ENCODE data around the gene KAT6B. TPM values are rescaled to one million over a fixed set of nuclear protein-coding genes. Genes with fewer than 3 reads are reported as not detected.

Gene KAT6B
- total RNA-seq, 2 experiments from 2014 or later: 70.3 to 74.2 TPM

DNA sequence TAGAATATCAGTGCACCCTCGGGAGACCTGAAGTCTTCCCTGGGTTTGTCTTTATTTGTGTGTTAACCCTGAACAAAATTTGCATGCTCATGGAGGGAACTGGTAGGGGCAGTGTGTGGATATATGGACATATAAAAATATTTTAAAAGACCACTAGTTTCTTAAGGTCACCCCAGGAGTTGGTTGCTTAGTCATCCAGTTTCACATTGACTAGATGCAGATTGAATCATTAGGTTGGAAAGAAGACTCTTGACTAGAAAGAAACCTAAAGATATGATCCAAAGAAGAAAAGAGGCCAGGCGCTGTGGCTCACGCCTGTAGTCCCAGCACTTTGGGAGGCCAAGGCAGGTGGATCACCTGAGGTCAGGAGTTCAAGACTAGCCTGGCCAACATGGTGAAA lies 137.1 kb downstream of the KAT6B start:
- H3K4me3 ChIP-seq (ENCODE audit: low read length): no peak overlapping the region
- intact Hi-C loops (cut with DNase I, micrococcal nuclease): no loop called here
- no peaks in the 10 kb centered on the region for H3K27me3 ChIP-seq (ENCODE audit: control insufficient read depth in 1 of 2, insufficient read depth in 2 of 2, low read length in 2 of 2)
- TF ChIP-seq, protein P1, sequence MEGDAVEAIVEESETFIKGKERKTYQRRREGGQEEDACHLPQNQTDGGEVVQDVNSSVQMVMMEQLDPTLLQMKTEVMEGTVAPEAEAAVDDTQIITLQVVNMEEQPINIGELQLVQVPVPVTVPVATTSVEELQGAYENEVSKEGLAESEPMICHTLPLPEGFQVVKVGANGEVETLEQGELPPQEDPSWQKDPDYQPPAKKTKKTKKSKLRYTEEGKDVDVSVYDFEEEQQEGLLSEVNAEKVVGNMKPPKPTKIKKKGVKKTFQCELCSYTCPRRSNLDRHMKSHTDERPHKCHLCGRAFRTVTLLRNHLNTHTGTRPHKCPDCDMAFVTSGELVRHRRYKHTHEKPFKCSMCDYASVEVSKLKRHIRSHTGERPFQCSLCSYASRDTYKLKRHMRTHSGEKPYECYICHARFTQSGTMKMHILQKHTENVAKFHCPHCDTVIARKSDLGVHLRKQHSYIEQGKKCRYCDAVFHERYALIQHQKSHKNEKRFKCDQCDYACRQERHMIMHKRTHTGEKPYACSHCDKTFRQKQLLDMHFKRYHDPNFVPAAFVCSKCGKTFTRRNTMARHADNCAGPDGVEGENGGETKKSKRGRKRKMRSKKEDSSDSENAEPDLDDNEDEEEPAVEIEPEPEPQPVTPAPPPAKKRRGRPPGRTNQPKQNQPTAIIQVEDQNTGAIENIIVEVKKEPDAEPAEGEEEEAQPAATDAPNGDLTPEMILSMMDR (IDR thresholded peaks at IDR 0.05): no peak
- ATAC-seq (ENCODE audit: poor library complexity): no peak
- Mint-ChIP-seq H3K27me3 (no peaks in the 10 kb centered on the region), H3K4me1 (ENCODE audit: low read depth) (peaks cover 51% of the 10 kb centered on the region), H3K27ac (no peak overlapping the region), H3K4me3 (no peak overlapping the region), H3K9me3 (no peaks in the 10 kb centered on the region), H3K36me3 (ENCODE audit: low read depth) (peaks cover 15% of the 10 kb centered on the region)
- ChIA-PET CTCF (no interaction called here), POLR2A (no interaction called here)
- H3K27ac ChIP-seq (ENCODE audit: low read depth in 1 of 2, low read length in 2 of 2): no peak overlapping the region
- H3K36me3 ChIP-seq (ENCODE audit: insufficient read depth, low read length): no peaks in the 10 kb centered on the region
- H3K4me1 ChIP-seq (ENCODE audit: insufficient read depth, low read length): peaks cover 5% of the 10 kb centered on the region
- no peak for DNase-seq
- no peaks in the 10 kb centered on the region for H3K9me3 ChIP-seq (ENCODE audit: control insufficient read depth in 1 of 2, insufficient read depth in 1 of 2, low read length in 2 of 2)

DNA sequence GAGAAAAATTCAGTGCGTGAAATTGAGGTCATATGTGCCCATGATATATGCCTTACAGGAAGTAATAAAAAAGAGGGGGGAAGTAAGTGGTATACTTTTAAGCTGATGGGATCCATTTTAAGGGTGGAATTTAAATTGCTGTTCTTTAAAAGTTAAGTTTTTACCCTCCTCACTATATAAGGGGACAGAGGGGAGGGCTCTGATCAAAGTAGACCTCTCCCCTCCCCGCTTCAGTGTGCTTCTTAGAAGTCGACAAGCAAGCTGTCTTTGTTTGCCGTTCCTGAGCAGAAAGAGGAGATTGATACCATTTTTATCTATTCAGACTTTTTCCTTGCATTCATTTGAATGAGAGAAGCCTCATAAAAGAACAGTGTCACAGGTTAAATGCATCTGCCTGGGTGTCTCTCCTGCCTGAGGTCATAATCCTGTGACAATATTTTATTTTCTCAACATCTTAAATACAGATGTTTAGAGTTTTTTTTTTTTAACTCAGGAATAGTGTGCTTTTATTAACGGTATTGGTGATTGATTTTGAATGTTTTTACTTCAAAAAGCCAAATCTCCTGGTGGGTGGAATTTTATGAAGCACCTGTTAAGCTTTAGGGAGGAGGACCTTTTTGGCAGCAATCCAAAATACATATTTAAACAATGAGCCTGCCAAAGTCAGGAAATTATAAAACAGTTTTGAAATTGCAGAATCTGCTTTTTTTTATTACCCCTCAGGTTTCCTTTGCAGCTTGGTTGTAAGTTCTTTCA lies 141.7 kb downstream of the KAT6B start:
- peak overlapping the region; percentile 49 to 52 for H3K27ac ChIP-seq (ENCODE audit: low read depth in 1 of 2, low read length in 2 of 2)
- Mint-ChIP-seq H3K27me3 (no peaks in the 10 kb centered on the region), H3K36me3 (ENCODE audit: low read depth) (peaks cover 13% of the 10 kb centered on the region), H3K27ac (peak overlapping the region; percentile 98), H3K4me3 (peak overlapping the region; percentile 79), H3K4me1 (ENCODE audit: low read depth) (peaks cover 44% of the 10 kb centered on the region), H3K9me3 (no peaks in the 10 kb centered on the region)
- CTCF ChIA-PET: interaction anchor here (0.9 to 1.1 kb wide), 3 partner anchors 17 to 819 kb away, joined by 3 read pairs; no protein-coding TSS in a partner anchor
- peaks cover 13% of the 10 kb centered on the region for H3K4me1 ChIP-seq (ENCODE audit: insufficient read depth, low read length)
- POLR2A ChIA-PET: interaction anchor here (1.0 to 1.4 kb wide), 3 partner anchors 15 to 96 kb away, joined by 3 read pairs; no protein-coding TSS in a partner anchor
- peak overlapping the region; percentile 28 for H3K4me3 ChIP-seq (ENCODE audit: low read length)
- H3K27me3 ChIP-seq (ENCODE audit: control insufficient read depth in 1 of 2, insufficient read depth in 2 of 2, low read length in 2 of 2): no peaks in the 10 kb centered on the region
- H3K9me3 ChIP-seq (ENCODE audit: control insufficient read depth in 1 of 2, insufficient read depth in 1 of 2, low read length in 2 of 2): no peaks in the 10 kb centered on the region
- H3K36me3 ChIP-seq (ENCODE audit: insufficient read depth, low read length): no peaks in the 10 kb centered on the region
- DNase-seq: peak in 4 of 14 experiments; percentile 6 to 46 (median 38)
- intact Hi-C loops (cut with DNase I, micrococcal nuclease): loop anchor here in 1 of 2 experiments (5.0 kb wide), 1 partner anchor 141 kb away; the partner anchor contains the start of gene KAT6B
- TF ChIP-seq, protein P1 (IDR thresholded peaks at IDR 0.05): no peak
- ATAC-seq (ENCODE audit: poor library complexity): peak; percentile 76

DNA sequence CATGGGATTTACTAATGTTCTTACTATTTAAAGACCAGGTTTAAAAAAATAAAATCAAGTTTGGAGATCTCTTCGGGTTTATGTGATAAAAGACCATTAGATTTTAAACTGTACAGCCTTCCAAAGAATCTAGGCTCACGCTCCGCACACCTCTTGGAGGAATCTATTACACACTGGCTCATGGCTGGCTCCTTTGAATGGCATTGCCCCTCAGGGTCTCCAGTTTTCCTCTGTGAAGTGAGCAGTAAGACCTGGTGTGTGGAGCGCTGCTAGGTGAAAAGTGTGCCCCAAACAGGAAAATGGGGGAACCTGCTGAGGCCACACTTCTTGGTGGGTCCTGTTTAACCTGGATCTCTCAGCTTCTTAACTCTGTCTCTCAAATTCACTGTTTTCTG lies 142.3 kb downstream of the KAT6B start:
- Mint-ChIP-seq H3K36me3 (ENCODE audit: low read depth) (peaks cover 19% of the 10 kb centered on the region), H3K27me3 (no peaks in the 10 kb centered on the region), H3K9me3 (no peaks in the 10 kb centered on the region), H3K27ac (peak overlapping the region; percentile 98), H3K4me1 (ENCODE audit: low read depth) (peaks cover 44% of the 10 kb centered on the region), H3K4me3 (peak overlapping the region; percentile 79)
- intact Hi-C loops (cut with DNase I, micrococcal nuclease): loop anchor here in 1 of 2 experiments (5.0 kb wide), 1 partner anchor 141 kb away; the partner anchor contains the start of gene KAT6B
- ChIA-PET POLR2A (interaction anchor here (1.2 kb wide), 1 partner anchor 14 kb away, joined by 3 read pairs; no protein-coding TSS in a partner anchor), CTCF (interaction anchor here (0.9 kb wide), 1 partner anchor 16 kb away, joined by 3 read pairs; no protein-coding TSS in a partner anchor)
- TF ChIP-seq, protein P1 (IDR thresholded peaks at IDR 0.05): no peak
- Histone ChIP-seq H3K27ac (ENCODE audit: low read depth in 1 of 2, low read length in 2 of 2) (peak overlapping the region; percentile 9 to 49), H3K9me3 (ENCODE audit: control insufficient read depth in 1 of 2, insufficient read depth in 1 of 2, low read length in 2 of 2) (no peaks in the 10 kb centered on the region), H3K36me3 (ENCODE audit: insufficient read depth, low read length) (peaks cover 2% of the 10 kb centered on the region), H3K4me1 (ENCODE audit: insufficient read depth, low read length) (peaks cover 13% of the 10 kb centered on the region), H3K4me3 (ENCODE audit: low read length) (no peak overlapping the region), H3K27me3 (ENCODE audit: control insufficient read depth in 1 of 2, insufficient read depth in 2 of 2, low read length in 2 of 2) (no peaks in the 10 kb centered on the region)
- ATAC-seq (ENCODE audit: poor library complexity): no peak
- peak in 1 of 14 experiments; percentile 13 for DNase-seq

Data from CD4-positive, alpha-beta T cell (primary cell).